GM23248 (cell line): ENCODE measurements around the gene MON1B. TPM values are rescaled to one million over a fixed set of nuclear protein-coding genes. Genes with fewer than 3 reads are reported as not detected.

Source experiments
- DNase-seq: peaks from one replicate; pipeline ENCODE4 v3.0.0-alpha.2; 2015
- H2AFZ ChIP-seq: fragments of 200-600 bp; sonication (generic); 2 replicates; pipeline ENCODE4 v1.6.1; 2016; ENCODE audit warnings: antibody characterized with exemption
- H3F3A ChIP-seq: fragments of 200-600 bp; sonication (generic); 2 replicates; pipeline ENCODE4 v1.6.1; 2016; ENCODE audit warnings: mild to moderate bottlenecking, antibody characterized with exemption, mixed run types; ENCODE audit not compliant: insufficient read depth
- H3K27ac ChIP-seq: fragments of 200-600 bp; sonication (generic); 2 replicates; pipeline ENCODE4 v1.5.1; 2016; ENCODE audit warnings: mild to moderate bottlenecking
- H3K27me3 ChIP-seq: fragments of 200-600 bp; sonication (generic); replicated peaks from 2 replicates; pipeline ENCODE4 v1.6.1; 2016; ENCODE audit warnings: mild to moderate bottlenecking; ENCODE audit not compliant: insufficient read depth
- H3K36me3 ChIP-seq: fragments of 200-600 bp; sonication (generic); 2 replicates; pipeline ENCODE4 v1.6.1; 2016; ENCODE audit warnings: low read depth, mild to moderate bottlenecking
- H3K4me1 ChIP-seq: fragments of 200-600 bp; sonication (generic); 2 replicates; pipeline ENCODE4 v1.6.1; 2016; ENCODE audit warnings: mild to moderate bottlenecking; ENCODE audit not compliant: insufficient read depth
- H3K4me2 ChIP-seq: fragments of 200-600 bp; sonication (generic); one replicate; pipeline ENCODE4 v1.6.1; 2016; ENCODE audit warnings: mild to moderate bottlenecking; ENCODE audit not compliant: unreplicated experiment
- H3K4me3 ChIP-seq: fragments of 200-600 bp; sonication (generic); 2 replicates; pipeline ENCODE4 v1.5.1; 2016; ENCODE audit warnings: mild to moderate bottlenecking
- H3K79me2 ChIP-seq: fragments of 200-600 bp; sonication (generic); 2 replicates; pipeline ENCODE4 v1.6.1; 2016; ENCODE audit warnings: mild to moderate bottlenecking; ENCODE audit not compliant: insufficient read depth
- H3K9ac ChIP-seq: fragments of 200-600 bp; sonication (generic); 2 replicates; pipeline ENCODE4 v1.6.1; 2016; ENCODE audit warnings: mild to moderate bottlenecking
- H3K9me2 ChIP-seq: fragments of 200-600 bp; sonication (generic); 2 replicates; pipeline ENCODE4 v1.6.1; 2016; ENCODE audit warnings: mixed run types, mild to moderate bottlenecking, moderate library complexity; ENCODE audit not compliant: insufficient read depth
- H3K9me3 ChIP-seq: fragments of 200-600 bp; sonication (generic); one replicate; pipeline ENCODE4 v1.6.1; 2017; ENCODE audit warnings: low read depth
- H4K20me1 ChIP-seq: fragments of 200-600 bp; sonication (generic); 2 replicates; pipeline ENCODE4 v1.6.0; 2016; ENCODE audit not compliant: insufficient read depth
- EZH2 ChIP-seq: fragments of 200-600 bp; sonication (generic); IDR thresholded peaks from 2 replicates; pipeline ENCODE4 v1.6.1; 2018; ENCODE audit warnings: antibody characterized with exemption, mild to moderate bottlenecking; ENCODE audit not compliant: insufficient read depth, poor library complexity, severe bottlenecking
- EZH2phosphoT487 ChIP-seq: fragments of 200-600 bp; sonication (generic); IDR thresholded peaks from 2 replicates; pipeline ENCODE4 v1.6.1; 2018; ENCODE audit warnings: antibody characterized with exemption, moderate library complexity, mild to moderate bottlenecking, low read depth; ENCODE audit not compliant: insufficient read depth
- WGBS, 2 experiments: methylation state at CpG; one replicate each; pipeline ENCODE4 v1.1.6; 2015 to 2017; ENCODE audit warnings: low lambda C conversion rate in 2 of 2, low coverage in 1 of 2; ENCODE audit errors: missing lambda C conversion rate in 2 of 2; 5-methylcytosine and 5-hydroxymethylcytosine counted together
- in situ Hi-C: fragments of 300-500 bp; cut with MboI; formaldehyde crosslinking; loops from 2 replicates; pipeline ENCODE4 v1.15.0; 2020
- polyA plus RNA-seq: library from polyadenylated mRNA; unstranded; fragments of >200 nt; fragmentation: Nextera tagmentation; extraction: Ambion mirVana; gene quantifications from 2 replicates; pipeline ENCODE4 v1.2.1, GENCODE V29; 2016
- total RNA-seq: library from RNA; depleted of rRNA; stranded (reverse); fragments of >200 nt; shearing (Covaris generic); gene quantifications from 2 replicates; pipeline ENCODE4 v1.2.3, GENCODE V29; 2014

The MON1B gene
- total and polyA plus RNA-seq, 2 experiments from 2014 or later = 9.3 to 22.8 TPM

DNA sequence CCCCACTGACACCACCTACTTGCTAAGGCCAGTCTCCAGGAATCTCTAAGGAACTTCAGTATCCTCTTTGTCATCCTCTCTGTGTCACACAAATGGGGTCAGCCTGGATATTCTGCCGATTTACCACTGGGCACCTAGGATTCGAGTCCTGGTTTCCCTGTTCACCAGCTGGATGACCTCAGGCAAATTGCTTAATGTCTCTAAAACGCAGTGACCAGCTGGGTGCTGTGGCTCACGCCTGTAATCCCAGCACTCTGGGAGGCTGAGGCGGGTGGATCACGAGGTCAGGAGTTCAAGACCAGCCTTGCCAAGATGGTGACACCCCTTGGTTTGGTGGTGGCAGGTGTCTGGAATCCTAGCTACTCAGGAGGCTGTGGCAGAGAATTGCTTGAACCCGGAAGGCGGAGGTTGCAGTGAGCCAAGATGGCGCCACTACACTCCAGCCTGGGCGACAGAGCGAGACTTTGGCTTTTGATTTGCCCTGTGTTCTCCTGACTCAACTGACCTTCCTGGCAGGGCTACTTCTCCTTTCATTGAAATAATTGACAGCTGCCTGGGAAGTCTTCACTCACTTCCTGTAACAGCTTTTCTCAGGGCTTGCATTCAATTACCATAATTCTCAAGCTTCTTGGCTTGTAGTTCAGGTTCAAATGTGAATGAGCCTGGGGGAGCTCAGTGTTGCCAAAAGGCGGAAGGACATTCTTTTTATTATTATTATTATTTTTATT, 23.6 kb downstream of the MON1B start:
- no peak overlapping the region for H3K9ac ChIP-seq
- H3K27me3 ChIP-seq = peaks cover 14% of the 10 kb centered on the region
- no peak overlapping the region for H2AFZ ChIP-seq
- no peak overlapping the region for H3K27ac ChIP-seq
- no peaks in the 10 kb centered on the region for H4K20me1 ChIP-seq
- DNase-seq = no peak
- in situ Hi-C loops = no loop called here
- H3K4me1 ChIP-seq = 0 out of 2 replicates have a peak, but pooled peaks cover 3% of the 10 kb centered on the region
- no peak overlapping the region for H3K4me2 ChIP-seq
- no peak overlapping the region for H3K4me3 ChIP-seq
- no peaks in the 10 kb centered on the region for H3K36me3 ChIP-seq
- H3K79me2 ChIP-seq = no peaks in the 10 kb centered on the region
- TF ChIP-seq EZH2phosphoT487 (no peak), EZH2 (no peak)
- WGBS, 2 experiments = 88 to 90% methylated on average over 12 of the region's 12 CpGs
- H3K9me3 ChIP-seq = no peaks in the 10 kb centered on the region
- H3K9me2 ChIP-seq = no peaks in the 10 kb centered on the region
- H3F3A ChIP-seq = no peaks in the 10 kb centered on the region

DNA sequence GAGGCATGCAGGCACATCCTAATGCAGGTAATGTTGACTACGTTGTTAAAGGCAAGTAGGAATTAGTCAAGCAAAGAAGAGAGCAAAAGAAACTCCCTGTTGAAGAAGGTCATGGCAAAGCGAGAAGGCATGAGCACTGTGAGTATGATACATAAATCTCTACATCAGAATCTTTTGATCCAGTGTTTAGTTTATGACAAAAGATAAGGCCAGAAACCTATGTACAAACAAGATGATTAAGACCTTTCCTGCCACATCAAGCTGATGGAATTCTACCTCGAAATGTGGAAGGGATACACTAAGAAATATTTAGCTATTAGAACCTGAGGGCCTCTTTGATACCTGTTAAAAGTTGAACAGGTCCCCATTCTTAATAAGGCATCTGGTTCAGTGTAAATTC, 28.4 kb downstream of the MON1B start:
- Histone ChIP-seq H3K4me2 (no peak overlapping the region), H3K27ac (no peak overlapping the region), H3K36me3 (no peaks in the 10 kb centered on the region), H2AFZ (no peak overlapping the region), H3K9me2 (no peaks in the 10 kb centered on the region), H3K27me3 (peaks cover 9% of the 10 kb centered on the region), H3K4me3 (no peak overlapping the region), H4K20me1 (no peaks in the 10 kb centered on the region), H3K4me1 (no peaks in the 10 kb centered on the region), H3K9me3 (no peaks in the 10 kb centered on the region), H3K9ac (no peak overlapping the region), H3K79me2 (no peaks in the 10 kb centered on the region), H3F3A (no peaks in the 10 kb centered on the region)
- in situ Hi-C loops = no loop called here
- TF ChIP-seq EZH2 (no peak), EZH2phosphoT487 (no peak)
- no peak for DNase-seq
- WGBS, 2 experiments = 82 to 93% methylated on average over 3 of the region's 3 CpGs

DNA sequence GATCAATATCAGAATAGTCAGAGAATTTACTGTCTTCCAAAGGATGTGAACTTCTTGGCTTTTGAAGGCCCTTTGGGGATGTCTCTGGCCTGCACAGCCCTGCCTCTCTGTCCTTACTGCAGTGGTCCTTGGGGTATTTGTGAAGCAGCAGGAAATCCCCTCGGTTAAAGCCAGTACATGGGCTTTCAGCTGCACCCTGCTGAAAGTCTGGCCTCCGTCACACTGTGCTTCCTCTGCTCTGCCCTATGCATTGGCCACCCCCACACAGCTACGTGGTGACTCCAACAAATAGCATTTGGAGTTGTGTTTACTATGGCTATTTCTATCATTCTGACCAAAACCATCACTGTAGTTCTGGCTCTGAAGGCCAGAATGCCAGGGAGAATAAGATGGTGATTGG, 29.4 kb downstream of the MON1B start:
- in situ Hi-C loops = no loop called here
- TF ChIP-seq EZH2 (no peak), EZH2phosphoT487 (no peak)
- Histone ChIP-seq H4K20me1 (no peaks in the 10 kb centered on the region), H2AFZ (no peak overlapping the region), H3K9me3 (no peaks in the 10 kb centered on the region), H3K36me3 (no peaks in the 10 kb centered on the region), H3K9ac (no peak overlapping the region), H3K79me2 (no peaks in the 10 kb centered on the region), H3K27ac (no peak overlapping the region), H3K9me2 (no peaks in the 10 kb centered on the region), H3F3A (no peaks in the 10 kb centered on the region), H3K27me3 (peaks cover 16% of the 10 kb centered on the region), H3K4me3 (no peak overlapping the region), H3K4me1 (no peaks in the 10 kb centered on the region), H3K4me2 (no peak overlapping the region)
- no peak for DNase-seq
- 40 to 52% methylated on average over 3 of the region's 3 CpGs for WGBS, 2 experiments

DNA sequence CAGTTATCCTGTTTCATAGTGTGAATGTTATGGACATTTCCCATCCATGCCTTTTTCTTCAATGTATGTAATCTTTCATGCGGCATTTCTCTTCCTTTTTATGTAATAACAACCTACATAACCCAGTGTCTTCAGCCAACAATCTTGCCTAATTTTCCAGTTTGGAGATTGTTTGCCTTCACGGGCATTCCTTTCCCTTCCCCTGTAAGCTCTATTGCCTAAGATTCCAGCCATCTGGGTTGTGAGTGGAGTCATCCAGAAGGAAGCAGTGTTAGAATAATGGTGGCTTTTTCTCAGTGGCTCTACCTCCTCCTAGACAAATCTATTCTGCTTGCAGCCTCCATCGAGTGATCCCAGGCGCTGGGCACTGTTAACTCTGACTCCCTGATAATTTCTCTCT, 30.5 kb downstream of the MON1B start:
- in situ Hi-C loops = no loop called here
- Histone ChIP-seq H4K20me1 (no peaks in the 10 kb centered on the region), H3K4me1 (no peaks in the 10 kb centered on the region), H3K4me3 (no peak overlapping the region), H3K4me2 (no peak overlapping the region), H3K27ac (no peak overlapping the region), H3K9me3 (no peaks in the 10 kb centered on the region), H3K9ac (no peak overlapping the region), H3K9me2 (no peaks in the 10 kb centered on the region), H3F3A (no peaks in the 10 kb centered on the region), H2AFZ (no peak overlapping the region), H3K36me3 (no peaks in the 10 kb centered on the region), H3K79me2 (no peaks in the 10 kb centered on the region), H3K27me3 (peaks cover 22% of the 10 kb centered on the region)
- DNase-seq = peak; percentile 22
- no peak for TF ChIP-seq EZH2phosphoT487
- TF ChIP-seq EZH2 = no peak
- WGBS, 2 experiments = 74 to 78% methylated on average over 4 of the region's 4 CpGs

DNA sequence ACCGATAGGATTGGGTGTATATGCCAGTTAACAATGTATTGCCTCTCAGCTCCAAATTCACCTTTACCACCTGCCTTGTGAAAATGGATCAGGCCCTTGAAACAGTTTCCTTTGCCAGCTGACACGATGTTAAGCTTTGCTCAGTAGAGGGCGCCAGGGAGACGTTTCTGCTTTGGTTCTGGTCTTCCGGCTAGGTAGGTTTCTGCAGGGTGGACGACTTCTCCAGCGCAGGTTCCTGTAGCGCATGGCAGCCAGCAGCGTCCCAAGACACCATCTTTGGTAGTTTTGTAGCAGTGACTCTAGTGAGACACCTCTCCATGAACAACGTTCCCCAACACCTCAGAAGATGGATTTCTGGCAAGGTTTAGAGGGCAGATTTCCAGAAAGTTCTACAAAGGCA, 32.2 kb downstream of the MON1B start:
- no peak overlapping the region for H3K4me3 ChIP-seq
- H4K20me1 ChIP-seq = no peaks in the 10 kb centered on the region
- DNase-seq = peak; percentile 8
- H3K9me2 ChIP-seq = no peaks in the 10 kb centered on the region
- H3K9me3 ChIP-seq = no peaks in the 10 kb centered on the region
- H3K4me1 ChIP-seq = no peaks in the 10 kb centered on the region
- H3K36me3 ChIP-seq = no peaks in the 10 kb centered on the region
- no peaks in the 10 kb centered on the region for H3K79me2 ChIP-seq
- peaks cover 34% of the 10 kb centered on the region for H3K27me3 ChIP-seq
- no peak overlapping the region for H2AFZ ChIP-seq
- WGBS, 2 experiments = 74 to 77% methylated on average over 10 of the region's 10 CpGs
- in situ Hi-C loops = no loop called here
- H3K9ac ChIP-seq = no peak overlapping the region
- no peak for TF ChIP-seq EZH2
- TF ChIP-seq EZH2phosphoT487 = no peak
- H3F3A ChIP-seq = no peaks in the 10 kb centered on the region
- no peak overlapping the region for H3K27ac ChIP-seq
- no peak overlapping the region for H3K4me2 ChIP-seq
